ENCODE data around the gene GRID2. TPM values are rescaled to one million over a fixed set of nuclear protein-coding genes. Genes with fewer than 3 reads are reported as not detected.

Gene GRID2
- total and polyA plus RNA-seq, 2 of the 13 experiments (the other 11 are each of a cell fraction or from before 2014, with no cell fraction given): not detected

GRCh38 chr4:93237521-93237920 lies 933.8 kb downstream of the GRID2 start:
- intact Hi-C loops (cut with micrococcal nuclease; ENCODE audit: unreplicated experiment): no loop called here
- CTCF ChIA-PET (ENCODE audit: low intra/inter-chr PET ratio, low total read pairs): no interaction called here

More at GRCh38 chr4:93237521-93237920, 933.8 kb downstream of the GRID2 start:
- Histone ChIP-seq H3K4me2 (ENCODE audit: low read depth, low read length) (no peak overlapping the region), H3K9me3 (ENCODE audit: low read length) (no peaks in the 10 kb centered on the region), H3K9ac (ENCODE audit: insufficient read depth, low read depth, low read length) (no peak overlapping the region), H3K27ac (ENCODE audit: extremely low read length, insufficient read depth, low read length) (no peak overlapping the region), H3K36me3 (replicated peaks in 1 of 2; ENCODE audit: control insufficient read depth in 1 of 2, insufficient read depth in 2 of 2, low read length in 2 of 2) (no peaks in the 10 kb centered on the region), H2AFZ (ENCODE audit: low read length) (no peak overlapping the region), H3K4me3 (replicated peaks in 1 of 3; ENCODE audit: insufficient read depth in 1 of 3, low read depth in 2 of 3, low read length in 3 of 3) (no peak overlapping the region), H3K79me2 (ENCODE audit: insufficient read depth, low read length) (no peaks in the 10 kb centered on the region), H4K20me1 (ENCODE audit: insufficient read depth, low read length) (no peaks in the 10 kb centered on the region), H3K27me3 (ENCODE audit: control insufficient read depth in 1 of 2, insufficient read depth in 2 of 2, low read length in 2 of 2) (no peaks in the 10 kb centered on the region), H3K4me1 (ENCODE audit: insufficient read depth, low read length) (no peaks in the 10 kb centered on the region)
- in situ Hi-C loops (cut with HindIII; ENCODE audit: extremely low pct_ligation_motif_present, low pct_unique_long_range_greater_than_20kb): no loop called here
- POLR2A ChIA-PET: no interaction called here
- TF ChIP-seq ATF4 (CRISPR knock-in tag; IDR thresholded peaks at IDR 0.05) (no peak), SIX4 (CRISPR knock-in tag; IDR thresholded peaks at IDR 0.05) (no peak), SP4 (CRISPR knock-in tag; IDR thresholded peaks at IDR 0.05) (no peak), RFXAP (CRISPR knock-in tag; IDR thresholded peaks at IDR 0.05; ENCODE audit: borderline replicate concordance) (no peak), HNF4G (IDR thresholded peaks at IDR 0.05; ENCODE audit: borderline replicate concordance, low read depth, low read length) (no peak), HNF4G (CRISPR knock-in tag; IDR thresholded peaks at IDR 0.05; ENCODE audit: borderline replicate concordance, low read depth) (no peak), ZFX (CRISPR knock-in tag; IDR thresholded peaks at IDR 0.05; ENCODE audit: low read depth) (no peak), NR3C1 (CRISPR knock-in tag; IDR thresholded peaks at IDR 0.05) (no peak), ZZZ3 (CRISPR knock-in tag; IDR thresholded peaks at IDR 0.05; ENCODE audit: borderline replicate concordance) (no peak), ZNF660 (CRISPR knock-in tag; IDR thresholded peaks at IDR 0.05; ENCODE audit: borderline replicate concordance, low read depth) (no peak), RCOR2 (CRISPR knock-in tag; IDR thresholded peaks at IDR 0.05) (no peak), ZBTB7B (CRISPR knock-in tag; IDR thresholded peaks at IDR 0.05) (no peak), RFX3 (CRISPR knock-in tag; IDR thresholded peaks at IDR 0.05) (no peak), ZNF780A (CRISPR knock-in tag; IDR thresholded peaks at IDR 0.05) (no peak), PCBP2 (optimal IDR thresholded peaks at IDR 0.05; ENCODE audit: low read depth, low read length, poor library complexity, severe bottlenecking) (no peak), ZNF710 (CRISPR knock-in tag; IDR thresholded peaks at IDR 0.05; ENCODE audit: borderline replicate concordance) (no peak)
- no peak for FAIRE-seq
- no TSS peak for BruUV-seq (replicated peaks)
- no peak for DNase-seq (ENCODE audit: low spot score)
- ATAC-seq: no peak
- WGBS (ENCODE audit: low lambda C conversion rate): 1% methylated on average over 2 of the region's 2 CpGs

All from HepG2 (cell line).